Neutrophil (primary cell): ENCODE results near the gene SZT2.

Experiments used
- H3K27ac ChIP-seq: fragments of 200-600 bp; sonication (generic); 2 replicates; pipeline ENCODE4 v1.5.1; 2016; ENCODE audit warnings: mild to moderate bottlenecking, moderate library complexity
- H3K27me3 ChIP-seq: fragments of 200-600 bp; sonication (generic); 2 replicates; pipeline ENCODE4 v1.6.0; 2016; ENCODE audit warnings: mild to moderate bottlenecking
- H3K36me3 ChIP-seq: fragments of 200-600 bp; sonication (generic); 2 replicates; pipeline ENCODE4 v1.5.1; 2017
- H3K4me1 ChIP-seq, 2 experiments: fragments of 200-600 bp in 1 of 2; sonication (generic) in 1 of 2; 1 replicate in 1 of 2; 2 replicates in 1 of 2; pipeline versions ENCODE4 v1.5.1 to v1.6.1; 2013 to 2016; ENCODE audit warnings: low read depth in 1 of 2, low read length in 1 of 2, mild to moderate bottlenecking in 1 of 2, moderate library complexity in 1 of 2; ENCODE audit not compliant: control insufficient read depth in 1 of 2, insufficient read depth in 1 of 2
- H3K4me3 ChIP-seq, 2 experiments: fragments of 200-600 bp in 1 of 2; sonication (generic) in 1 of 2; 1 replicate in 1 of 2; 2 replicates in 1 of 2; pipeline ENCODE4 v1.5.1; 2013 to 2016; ENCODE audit warnings: low read depth in 1 of 2, low read length in 1 of 2, mild to moderate bottlenecking in 1 of 2, moderate library complexity in 1 of 2
- H3K9me3 ChIP-seq: fragments of 200-600 bp; sonication (generic); 2 replicates; pipeline ENCODE4 v1.5.1; 2016
- CTCF ChIP-seq: fragments of 200-600 bp; sonication (generic); IDR thresholded peaks from 2 replicates; pipeline ENCODE4 v1.5.1; 2016; ENCODE audit warnings: antibody characterized with exemption

SZT2 gene

GRCh38 chr1:43434256-43434655 is 44.6 kb downstream of the SZT2 start:
- H3K27me3 ChIP-seq, result no peaks in the 10 kb centered on the region
- no peaks in the 10 kb centered on the region for H3K9me3 ChIP-seq
- no peak overlapping the region for H3K4me3 ChIP-seq
- peaks cover 100% of the 10 kb centered on the region for H3K36me3 ChIP-seq
- H3K4me1 ChIP-seq, result no peaks in the 10 kb centered on the region
- TF ChIP-seq CTCF, result no peak
- no peak overlapping the region for H3K27ac ChIP-seq

- H3K9me3 ChIP-seq, result no peaks in the 10 kb centered on the region
- peaks cover 100% of the 10 kb centered on the region for H3K36me3 ChIP-seq
- H3K4me1 ChIP-seq, result no peaks in the 10 kb centered on the region
- no peak overlapping the region for H3K27ac ChIP-seq
- no peak for TF ChIP-seq CTCF
- H3K27me3 ChIP-seq, result no peaks in the 10 kb centered on the region
- no peak overlapping the region for H3K4me3 ChIP-seq
These were observed 45.7 kb downstream of the SZT2 start for GRCh38 chr1:43435146-43436145.

DNA sequence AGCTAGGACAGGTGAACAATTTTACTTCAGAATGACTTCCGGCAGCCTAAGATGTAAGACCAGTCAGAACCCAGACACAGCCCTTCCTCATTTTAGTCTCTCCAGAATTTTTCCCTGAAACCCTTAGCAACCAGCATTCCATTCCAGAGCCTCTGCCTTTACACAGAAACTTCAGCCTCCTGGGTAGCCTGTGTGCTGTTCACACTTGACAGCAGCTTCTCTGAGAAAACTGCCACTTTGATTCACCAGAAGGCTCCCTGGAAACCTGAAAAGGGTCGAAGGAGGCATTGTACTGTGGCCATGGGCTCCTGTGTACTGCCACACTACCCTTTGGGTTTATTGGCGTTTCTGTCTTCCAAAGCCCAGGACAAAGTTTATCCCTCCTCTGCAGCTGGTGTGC is 46.7 kb downstream of the SZT2 start:
- H3K9me3 ChIP-seq, result no peaks in the 10 kb centered on the region
- TF ChIP-seq CTCF, result no peak
- H3K4me3 ChIP-seq, result no peak overlapping the region
- H3K27ac ChIP-seq, result no peak overlapping the region
- H3K36me3 ChIP-seq, result peaks cover 100% of the 10 kb centered on the region
- H3K4me1 ChIP-seq, result no peaks in the 10 kb centered on the region
- no peaks in the 10 kb centered on the region for H3K27me3 ChIP-seq

- H3K36me3 ChIP-seq, result peaks cover 100% of the 10 kb centered on the region
- no peaks in the 10 kb centered on the region for H3K9me3 ChIP-seq
- H3K4me3 ChIP-seq, result no peak overlapping the region
- no peak overlapping the region for H3K27ac ChIP-seq
- TF ChIP-seq CTCF, result no peak
- H3K4me1 ChIP-seq, result no peaks in the 10 kb centered on the region
- no peaks in the 10 kb centered on the region for H3K27me3 ChIP-seq
These were observed 47.6 kb downstream of the SZT2 start for GRCh38 chr1:43437031-43437973.

DNA sequence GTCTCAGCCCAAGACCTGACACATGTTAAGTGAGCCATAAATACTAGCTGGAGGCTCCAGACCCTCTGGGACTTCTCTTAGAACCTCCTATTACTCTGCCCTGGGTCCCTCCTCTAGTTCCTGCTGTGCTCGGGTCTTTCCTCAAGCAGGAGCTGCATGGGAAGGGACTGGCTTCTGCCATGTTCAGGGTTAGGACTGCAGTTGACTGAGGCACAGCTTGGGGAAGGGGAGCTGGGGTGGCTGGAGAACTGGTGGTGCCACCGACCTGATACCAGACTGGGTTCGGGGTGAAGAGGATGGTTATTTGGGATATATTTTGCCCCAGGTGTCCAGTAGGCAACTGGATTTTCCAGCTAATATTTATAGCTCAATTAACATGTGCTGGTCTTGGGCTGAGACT is 48.3 kb downstream of the SZT2 start:
- Histone ChIP-seq H3K27ac (no peak overlapping the region), H3K36me3 (peaks cover 100% of the 10 kb centered on the region), H3K4me1 (no peaks in the 10 kb centered on the region), H3K4me3 (no peak overlapping the region), H3K9me3 (no peaks in the 10 kb centered on the region), H3K27me3 (no peaks in the 10 kb centered on the region)
- TF ChIP-seq CTCF, result no peak
